ENCODE measurements around the gene PCDHB4.
"Not testable (repeated sequence)": the region's sequence is repeated elsewhere in the genome, so short reads cannot be mapped to it uniquely, and the experiment has no call there.

GRCh38 chr5:141157901-141158300, 36.3 kb downstream of the PCDHB4 start:
- TF ChIP-seq EZH2 (IDR thresholded peaks at IDR 0.05; ENCODE audit: insufficient read depth, low read length); CTCF (IDR thresholded peaks at IDR 0.05; ENCODE audit: insufficient read depth, low read depth, low read length): not testable (repeated sequence)
